H9 (cell line): ENCODE measurements around the gene ERO1B. TPM values are rescaled to one million over a fixed set of nuclear protein-coding genes. Genes with fewer than 3 reads are reported as not detected.
"Not testable (repeated sequence)": the region's sequence is repeated elsewhere in the genome, so short reads cannot be mapped to it uniquely, and the experiment has no call there.

Experiments
- DNase-seq: peaks from one replicate; pipeline ENCODE4 v3.0.0-alpha.2; 2017
- H2AFZ ChIP-seq: one replicate; pipeline ENCODE4 v1.6.1; 2013; ENCODE audit warnings: mild to moderate bottlenecking, low read length, control low read depth, moderate library complexity
- H2AK5ac ChIP-seq: 2 replicates; pipeline ENCODE4 v1.6.1; 2013; ENCODE audit warnings: low read length, control low read depth, mixed read lengths; ENCODE audit not compliant: insufficient read length
- H2BK120ac ChIP-seq: one replicate; pipeline ENCODE4 v1.6.1; 2013; ENCODE audit warnings: low read depth, mild to moderate bottlenecking, low read length, control low read depth, inconsistent platforms; ENCODE audit not compliant: poor library complexity, severe bottlenecking
- H2BK12ac ChIP-seq: 2 replicates; pipeline ENCODE4 v1.6.1; 2013; ENCODE audit warnings: low read length, control low read depth, mixed read lengths, low read depth; ENCODE audit not compliant: insufficient read length
- H2BK15ac ChIP-seq: 2 replicates; pipeline ENCODE4 v1.6.1; 2013; ENCODE audit warnings: low read depth, low read length, control low read depth
- H2BK20ac ChIP-seq: one replicate; pipeline ENCODE4 v1.6.1; 2013; ENCODE audit warnings: low read depth, mild to moderate bottlenecking, low read length, control low read depth, inconsistent platforms; ENCODE audit not compliant: poor library complexity, severe bottlenecking
- H2BK5ac ChIP-seq: 2 replicates; pipeline ENCODE4 v1.6.1; 2013; ENCODE audit warnings: low read length, control low read depth, mixed read lengths; ENCODE audit not compliant: insufficient read length
- H3K14ac ChIP-seq: 2 replicates; pipeline ENCODE4 v1.6.1; 2013; ENCODE audit warnings: low read length, control low read depth; ENCODE audit not compliant: insufficient read depth
- H3K18ac ChIP-seq: 2 replicates; pipeline ENCODE4 v1.6.1; 2013; ENCODE audit warnings: low read depth, mild to moderate bottlenecking, mixed read lengths, low read length, control low read depth; ENCODE audit not compliant: insufficient read length
- H3K23ac ChIP-seq: 2 replicates; pipeline ENCODE4 v1.6.1; 2013; ENCODE audit warnings: low read length, control low read depth, mixed read lengths, low read depth; ENCODE audit not compliant: insufficient read length
- H3K23me2 ChIP-seq: 2 replicates; pipeline ENCODE4 v1.6.1; 2013; ENCODE audit warnings: low read depth, mild to moderate bottlenecking, mixed read lengths, low read length, control low read depth; ENCODE audit not compliant: insufficient read length, poor library complexity, severe bottlenecking
- H3K27ac ChIP-seq: 2 replicates; pipeline ENCODE4 v1.5.1; 2013; ENCODE audit warnings: low read length, control low read depth, mixed read lengths, low read depth; ENCODE audit not compliant: insufficient read length
- H3K27me3 ChIP-seq: 2 replicates; pipeline ENCODE4 v1.6.1; 2013; ENCODE audit warnings: low read length, control low read depth, inconsistent platforms; ENCODE audit not compliant: insufficient read depth
- H3K4ac ChIP-seq: 2 replicates; pipeline ENCODE4 v1.6.1; 2013; ENCODE audit warnings: low read depth, mild to moderate bottlenecking, control low read depth, inconsistent platforms, low read length, moderate library complexity
- H3K4me1 ChIP-seq: 2 replicates; pipeline ENCODE4 v1.6.1; 2013; ENCODE audit warnings: low read length, control low read depth, inconsistent platforms; ENCODE audit not compliant: insufficient read depth
- H3K4me2 ChIP-seq: 2 replicates; pipeline ENCODE4 v1.6.1; 2013; ENCODE audit warnings: low read length, control low read depth, mixed read lengths; ENCODE audit not compliant: insufficient read length, insufficient read depth
- H3K56ac ChIP-seq: 2 replicates; pipeline ENCODE4 v1.6.1; 2013; ENCODE audit warnings: low read depth, mild to moderate bottlenecking, mixed read lengths, low read length, control low read depth; ENCODE audit not compliant: insufficient read length
- H3K79me1 ChIP-seq: 2 replicates; pipeline ENCODE4 v1.6.1; 2013; ENCODE audit warnings: low read depth, mild to moderate bottlenecking, moderate library complexity, low read length, control low read depth, inconsistent platforms; ENCODE audit not compliant: insufficient read depth, poor library complexity, severe bottlenecking
- H3K79me2 ChIP-seq: 2 replicates; pipeline ENCODE4 v1.6.1; 2013; ENCODE audit warnings: low read length, control low read depth, inconsistent platforms; ENCODE audit not compliant: insufficient read depth
- H3K9ac ChIP-seq: 2 replicates; pipeline ENCODE4 v1.6.1; 2013; ENCODE audit warnings: low read length, control low read depth, mixed read lengths; ENCODE audit not compliant: insufficient read length; ENCODE audit errors: extremely low read depth
- H3K9me3 ChIP-seq: one replicate; pipeline ENCODE4 v1.6.1; 2013; ENCODE audit warnings: low read depth, low read length, inconsistent platforms; ENCODE audit not compliant: control insufficient read depth
- H3T11ph ChIP-seq: one replicate; pipeline ENCODE4 v1.6.1; 2013; ENCODE audit warnings: mild to moderate bottlenecking, low read length, control low read depth, inconsistent platforms
- H4K20me1 ChIP-seq: one replicate; pipeline ENCODE4 v1.6.1; 2013; ENCODE audit not compliant: control insufficient read depth, insufficient read length, insufficient read depth
- H4K5ac ChIP-seq: 2 replicates; pipeline ENCODE4 v1.6.1; 2013; ENCODE audit warnings: low read depth, mild to moderate bottlenecking, mixed read lengths, low read length, control low read depth; ENCODE audit not compliant: insufficient read length
- H4K8ac ChIP-seq: replicated peaks from 2 replicates; pipeline ENCODE4 v1.6.1; 2013; ENCODE audit warnings: low read length, control low read depth, mixed read lengths, low read depth; ENCODE audit not compliant: insufficient read length
- H4K91ac ChIP-seq: 2 replicates; pipeline ENCODE4 v1.6.1; 2013; ENCODE audit warnings: low read depth, mild to moderate bottlenecking, moderate library complexity, mixed read lengths, low read length, control low read depth; ENCODE audit not compliant: insufficient read length
- H3K27ac Mint-ChIP-seq, 3 experiments: 2 replicates in 2 of 3; 3 replicates in 1 of 3; pipeline ENCODE4 v1.8.0; 2020 to 2021; ENCODE audit warnings: mixed read lengths in 3 of 3, mild to moderate bottlenecking in 1 of 3, moderate library complexity in 1 of 3
- H3K27me3 Mint-ChIP-seq: 2 replicates; pipeline ENCODE4 v1.8.0; 2021; ENCODE audit warnings: low read depth, mild to moderate bottlenecking, moderate library complexity, mixed read lengths
- H3K36me3 Mint-ChIP-seq, 3 experiments: 2 replicates in 2 of 3; 3 replicates in 1 of 3; pipeline ENCODE4 v1.8.0; 2020 to 2021; ENCODE audit warnings: low read depth in 3 of 3, mixed read lengths in 3 of 3; ENCODE audit not compliant: insufficient read depth in 1 of 3
- H3K4me1 Mint-ChIP-seq, 2 experiments: 2 replicates each; pipeline ENCODE4 v1.8.0; 2020; ENCODE audit warnings: mixed read lengths in 2 of 2
- H3K4me3 Mint-ChIP-seq, 2 experiments: 2 replicates in 1 of 2; 3 replicates in 1 of 2; pipeline ENCODE4 v1.8.0; 2020 to 2021; ENCODE audit warnings: mild to moderate bottlenecking in 2 of 2, mixed read lengths in 2 of 2, moderate library complexity in 1 of 2
- H3K9me3 Mint-ChIP-seq, 2 experiments: 2 replicates in 1 of 2; 3 replicates in 1 of 2; pipeline ENCODE4 v1.8.0; 2020; ENCODE audit warnings: mild to moderate bottlenecking in 2 of 2, mixed read lengths in 2 of 2, moderate library complexity in 1 of 2
- CTCF ChIP-seq: fragments of 200-600 bp; sonication (generic); conservative IDR thresholded peaks from 3 replicates; pipeline ENCODE4 v1.8.0; 2021; ENCODE audit warnings: antibody characterized with exemption, mild to moderate bottlenecking
- WGBS: extraction: QIAGEN DNeasy Blood & Tissue Kit; methylation state at CpG from one replicate; pipeline ENCODE4 v1.1.7; 2013; ENCODE audit warnings: missing lambda C conversion rate, low lambda C conversion rate, mixed read lengths; ENCODE audit not compliant: insufficient read length; ENCODE audit errors: extremely low coverage; 5-methylcytosine and 5-hydroxymethylcytosine counted together
- total RNA-seq: library from RNA; stranded (reverse); gene quantifications from 2 replicates; pipeline ENCODE4 v1.2.1, GENCODE V29; 2021

The ERO1B gene
- total RNA-seq, 1 experiment from 2014 or later, result 1.5 TPM

DNA sequence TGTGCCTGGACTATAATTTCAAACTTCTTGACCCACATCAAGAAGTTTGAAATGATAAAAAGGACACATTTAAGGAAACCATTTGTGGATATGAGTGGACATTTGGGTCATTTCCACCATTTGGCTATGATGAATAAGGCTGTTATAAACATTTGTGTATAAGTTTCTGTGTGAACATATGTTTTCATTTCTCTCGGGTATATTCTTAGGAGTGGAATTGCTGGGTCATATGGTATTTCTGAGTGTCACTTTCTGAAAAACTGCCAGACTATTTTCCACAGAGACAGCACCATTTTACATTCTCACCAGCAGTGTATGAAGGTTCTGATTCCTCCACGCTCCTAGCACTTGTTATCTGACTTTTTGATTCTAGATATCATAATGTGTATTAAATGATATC is 88.6 kb downstream of the ERO1B start:
- Mint-ChIP-seq H3K9me3 (no peaks in the 10 kb centered on the region; a peak in 1 of 5 replicates), H3K4me1 (no peaks in the 10 kb centered on the region), H3K27me3 (no peaks in the 10 kb centered on the region), H3K27ac (no peak overlapping the region), H3K4me3 (no peak overlapping the region), H3K36me3 (peaks cover 0 to 11% (median 8%) of the 10 kb centered on the region in 3 experiments; a peak in 6 of 7 replicates)
- H3K79me2 ChIP-seq, result no peaks in the 10 kb centered on the region
- H3K9me3 ChIP-seq, result no peaks in the 10 kb centered on the region
- H3K23me2 ChIP-seq, result no peaks in the 10 kb centered on the region
- no peak overlapping the region for H4K8ac ChIP-seq
- no peak overlapping the region for H3K18ac ChIP-seq
- no peak overlapping the region for H3K14ac ChIP-seq
- no peak overlapping the region for H3K23ac ChIP-seq
- H2BK20ac ChIP-seq, result no peak overlapping the region
- H3K9ac ChIP-seq, result no peak overlapping the region
- TF ChIP-seq CTCF, result no peak
- H3K4me2 ChIP-seq, result no peak overlapping the region
- H2AK5ac ChIP-seq, result no peak overlapping the region
- H4K5ac ChIP-seq, result no peak overlapping the region
- no peak overlapping the region for H3K27ac ChIP-seq
- no peak for DNase-seq
- no peak overlapping the region for H2BK120ac ChIP-seq
- H2BK12ac ChIP-seq, result no peak overlapping the region
- H4K91ac ChIP-seq, result no peak overlapping the region
- no peak overlapping the region for H3K56ac ChIP-seq
- no peaks in the 10 kb centered on the region for H3K27me3 ChIP-seq
- no CpG with 5 or more reads among the region's 2 CpGs for WGBS
- H3K4ac ChIP-seq, result no peak overlapping the region
- H2AFZ ChIP-seq, result no peak overlapping the region
- H2BK5ac ChIP-seq, result no peak overlapping the region
- H3K79me1 ChIP-seq, result no peaks in the 10 kb centered on the region
- H4K20me1 ChIP-seq, result no peaks in the 10 kb centered on the region
- H3K4me1 ChIP-seq, result no peaks in the 10 kb centered on the region
- H3T11ph ChIP-seq, result no peak overlapping the region
- no peak overlapping the region for H2BK15ac ChIP-seq

GRCh38 chr1:236188084-236188483 is 93.7 kb downstream of the ERO1B start:
- not testable (repeated sequence) for H3K56ac ChIP-seq, H4K91ac ChIP-seq, H3K18ac ChIP-seq, H2BK15ac ChIP-seq, H3K27ac Mint-ChIP-seq, H3K4ac ChIP-seq, H3K23me2 ChIP-seq, H2BK20ac ChIP-seq, H3K79me1 ChIP-seq, H2BK120ac ChIP-seq, H3T11ph ChIP-seq, H4K5ac ChIP-seq, H3K4me1 ChIP-seq, H3K79me2 ChIP-seq, H3K27me3 Mint-ChIP-seq, H3K4me2 ChIP-seq, H3K27ac ChIP-seq, H3K9me3 Mint-ChIP-seq, H3K9me3 ChIP-seq, H3K23ac ChIP-seq, H4K20me1 ChIP-seq, H2AFZ ChIP-seq, H4K8ac ChIP-seq, H3K14ac ChIP-seq, H2BK5ac ChIP-seq, H3K4me3 Mint-ChIP-seq, DNase-seq, H3K27me3 ChIP-seq, H2AK5ac ChIP-seq, H3K4me1 Mint-ChIP-seq, H3K9ac ChIP-seq, H2BK12ac ChIP-seq
- H3K36me3 Mint-ChIP-seq, result peaks cover 9 to 23% (median 11%) of the 10 kb centered on the region in 3 experiments; a peak in 6 of 7 replicates
- no CpG with 5 or more reads among the region's 1 CpG for WGBS
